Glomerular visceral epithelial cell (primary cell): ENCODE measurements around the gene MRPL10.
A peak's percentile ranks its signal among the peaks of the same experiment; 100 is the strongest.

ENCODE experiments used
- DNase-seq: peaks from one replicate; pipeline ENCODE4 v3.0.0-alpha.2; 2016; ENCODE audit errors: extremely low spot score

Gene MRPL10

DNA sequence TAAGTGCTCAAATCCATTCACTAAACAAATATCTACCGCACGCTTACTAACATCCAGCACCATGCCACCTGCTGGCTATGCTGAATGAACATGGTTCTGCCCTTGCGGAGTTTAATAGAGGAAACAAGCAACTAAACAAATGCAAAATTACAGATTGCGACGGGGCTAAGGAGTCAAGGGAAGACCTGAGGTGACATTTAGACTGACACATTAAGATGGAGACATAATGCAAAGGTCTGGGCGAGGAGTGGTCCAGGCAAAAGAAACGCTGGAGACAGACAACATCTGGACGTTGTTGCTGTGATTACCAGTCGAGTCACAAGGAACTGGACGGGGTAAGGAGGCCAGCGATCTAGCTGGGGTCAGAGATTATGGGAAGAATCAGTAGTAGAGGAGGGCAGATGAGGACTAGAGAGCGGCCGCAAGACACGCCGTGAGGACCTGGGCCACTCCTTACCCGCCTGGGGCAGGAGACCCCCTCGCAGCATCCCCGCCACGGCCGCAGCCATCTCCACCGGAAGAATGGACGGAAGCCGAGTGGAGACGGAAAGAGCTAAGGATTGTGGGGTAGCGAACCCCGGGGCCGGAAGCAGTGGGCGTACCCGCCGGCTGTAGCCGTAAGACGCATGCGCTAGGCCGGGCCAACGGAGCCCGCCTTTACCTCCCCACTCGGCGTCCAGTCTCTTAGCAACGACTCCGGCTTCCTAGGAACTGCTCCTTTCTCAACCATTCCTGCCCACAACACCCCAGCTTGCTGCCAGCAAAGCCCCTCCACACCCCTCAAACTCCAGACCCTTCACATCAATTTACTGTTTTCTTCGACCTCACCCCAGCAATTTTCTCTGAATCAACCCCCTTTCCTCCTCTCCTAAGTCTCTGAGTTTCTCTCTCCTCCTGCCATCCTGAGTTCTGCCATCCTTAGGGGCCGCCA lies at the start of gene MRPL10, which contains the start of gene LRRC46:
TSS of gene MRPL10 (minus strand) at position 539 of the 931 bp plus-strand sequence. CDS start at position 509, 30 bp downstream.
TSS of gene LRRC46 (plus strand) at position 668 of the 931 bp plus-strand sequence. CDS start 320 bp downstream, outside the sequence.
- peak; percentile 95 for DNase-seq

DNA sequence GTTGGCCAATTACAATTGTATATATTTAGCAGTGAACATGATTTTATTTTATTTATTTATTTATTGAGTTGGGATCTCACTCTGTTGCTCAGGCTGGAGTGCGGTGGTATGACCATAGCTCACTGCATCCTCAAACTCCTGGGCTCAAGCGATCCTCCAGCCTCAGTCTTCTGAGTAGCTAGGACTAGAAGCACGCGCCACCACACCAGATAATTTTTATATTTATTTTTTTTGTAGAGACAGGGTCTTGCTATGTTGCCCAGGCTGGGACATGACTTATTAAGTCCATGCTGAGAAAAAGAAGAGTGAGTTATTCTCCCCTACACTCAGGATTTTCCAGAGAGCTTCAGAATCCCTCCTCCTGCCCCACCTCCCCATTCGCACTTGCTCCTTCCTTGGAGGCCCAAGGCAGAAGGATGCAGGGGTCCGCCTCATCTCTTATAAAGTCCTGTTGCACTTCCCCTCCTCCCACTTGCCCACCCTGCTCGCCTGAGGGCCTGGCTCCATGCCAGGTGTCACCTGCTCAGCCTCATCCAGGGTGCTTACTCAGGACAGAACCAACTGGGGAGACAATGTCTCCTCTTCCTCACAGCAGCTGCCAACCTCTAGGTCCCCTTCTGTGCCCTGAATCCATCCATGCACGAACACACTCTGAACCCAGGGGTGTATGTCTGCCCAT lies 48.6 kb upstream of the MRPL10 start:
- DNase-seq = no peak

- DNase-seq = peak; percentile 78
Observed at GRCh38 chr17:47879028-47879585, 47.8 kb upstream of the MRPL10 start.

DNA sequence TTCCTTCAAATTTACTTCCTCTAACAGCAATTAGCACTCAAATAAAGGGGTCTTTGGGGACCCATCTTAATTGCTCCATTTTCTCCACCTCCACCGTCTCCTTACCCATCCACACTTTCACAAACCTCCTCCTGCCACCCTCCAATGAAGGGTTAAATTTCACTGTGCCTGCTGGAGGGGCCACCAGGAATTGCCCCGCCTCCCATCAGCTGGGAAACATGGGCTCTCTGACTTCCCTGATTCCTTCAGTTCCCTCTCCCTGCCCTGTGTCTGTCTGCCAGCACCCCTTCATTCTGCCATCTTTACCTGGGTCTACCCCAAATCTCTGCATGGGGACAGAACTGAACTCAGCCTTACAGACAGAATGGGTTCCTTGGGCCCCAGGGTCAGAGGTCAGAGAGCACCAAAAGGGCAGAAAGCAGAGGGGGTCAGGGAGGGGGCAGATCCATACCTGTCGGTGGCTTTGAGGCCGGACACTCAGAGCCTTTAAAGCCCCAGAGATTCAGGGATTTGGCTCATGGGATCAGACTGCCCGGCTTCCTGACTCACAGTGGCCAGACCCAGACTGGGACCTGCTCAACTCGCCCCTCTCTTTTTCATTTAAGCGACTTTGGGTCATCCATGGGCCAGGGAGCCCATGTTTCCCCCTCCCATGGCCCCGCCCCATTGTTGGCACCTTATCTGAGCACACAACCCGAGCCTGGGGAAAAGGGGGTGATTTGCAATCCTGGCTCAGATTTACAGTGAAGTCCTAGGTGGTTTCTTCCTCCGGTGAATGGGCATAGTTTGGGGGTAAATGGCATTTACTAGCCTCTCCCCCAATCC lies 47.1 kb upstream of the MRPL10 start:
- no peak for DNase-seq

- DNase-seq = no peak
Observed at GRCh38 chr17:47877368-47878034, 46.2 kb upstream of the MRPL10 start.

DNA sequence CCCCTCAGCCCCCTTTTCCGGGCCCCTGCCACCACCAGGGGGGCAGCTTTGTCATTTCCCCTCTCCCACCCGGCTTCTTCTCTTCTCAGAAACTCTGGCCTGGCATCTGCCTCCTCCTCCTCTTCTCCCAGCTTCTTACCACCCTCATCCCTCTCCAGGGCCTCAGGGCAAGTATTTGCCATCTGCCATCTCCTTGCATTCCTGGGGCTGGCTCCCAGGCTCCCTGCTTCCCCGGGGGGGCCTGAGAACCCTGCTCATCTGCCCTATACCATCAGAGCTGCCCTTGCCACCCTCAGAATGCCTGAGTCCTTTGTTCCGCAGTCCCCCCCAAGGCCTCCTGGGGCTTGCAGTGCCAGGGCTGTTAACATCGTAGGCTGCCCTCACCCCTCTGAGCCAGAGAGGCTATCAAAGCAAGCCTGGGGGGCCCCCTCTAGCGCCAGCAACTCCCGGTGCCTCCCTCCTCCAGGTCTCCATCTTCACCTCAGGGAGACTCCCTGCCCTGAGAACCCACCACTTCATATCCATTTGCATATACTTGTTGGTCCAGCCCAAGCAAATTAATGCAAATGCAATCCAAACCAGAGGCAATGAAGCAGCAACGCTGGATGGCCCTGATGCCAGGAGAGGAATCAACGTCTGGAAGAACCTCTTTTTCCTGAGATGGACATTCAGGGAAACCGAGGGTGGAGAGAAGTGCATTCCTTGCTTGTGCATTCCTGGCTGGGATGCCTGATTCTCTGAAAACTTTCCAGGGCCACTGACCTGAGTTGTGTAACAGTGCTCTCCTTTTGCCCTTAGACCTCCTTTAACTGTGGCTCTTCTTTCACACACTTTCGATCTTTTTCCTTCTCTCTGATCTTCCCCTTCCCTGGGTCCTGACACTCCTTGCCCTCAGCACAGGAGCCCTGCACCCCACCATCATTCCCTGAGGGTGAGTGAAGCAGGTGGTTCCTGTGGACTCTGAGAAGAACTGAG lies 44.0 kb upstream of the MRPL10 start:
- no peak for DNase-seq

DNA sequence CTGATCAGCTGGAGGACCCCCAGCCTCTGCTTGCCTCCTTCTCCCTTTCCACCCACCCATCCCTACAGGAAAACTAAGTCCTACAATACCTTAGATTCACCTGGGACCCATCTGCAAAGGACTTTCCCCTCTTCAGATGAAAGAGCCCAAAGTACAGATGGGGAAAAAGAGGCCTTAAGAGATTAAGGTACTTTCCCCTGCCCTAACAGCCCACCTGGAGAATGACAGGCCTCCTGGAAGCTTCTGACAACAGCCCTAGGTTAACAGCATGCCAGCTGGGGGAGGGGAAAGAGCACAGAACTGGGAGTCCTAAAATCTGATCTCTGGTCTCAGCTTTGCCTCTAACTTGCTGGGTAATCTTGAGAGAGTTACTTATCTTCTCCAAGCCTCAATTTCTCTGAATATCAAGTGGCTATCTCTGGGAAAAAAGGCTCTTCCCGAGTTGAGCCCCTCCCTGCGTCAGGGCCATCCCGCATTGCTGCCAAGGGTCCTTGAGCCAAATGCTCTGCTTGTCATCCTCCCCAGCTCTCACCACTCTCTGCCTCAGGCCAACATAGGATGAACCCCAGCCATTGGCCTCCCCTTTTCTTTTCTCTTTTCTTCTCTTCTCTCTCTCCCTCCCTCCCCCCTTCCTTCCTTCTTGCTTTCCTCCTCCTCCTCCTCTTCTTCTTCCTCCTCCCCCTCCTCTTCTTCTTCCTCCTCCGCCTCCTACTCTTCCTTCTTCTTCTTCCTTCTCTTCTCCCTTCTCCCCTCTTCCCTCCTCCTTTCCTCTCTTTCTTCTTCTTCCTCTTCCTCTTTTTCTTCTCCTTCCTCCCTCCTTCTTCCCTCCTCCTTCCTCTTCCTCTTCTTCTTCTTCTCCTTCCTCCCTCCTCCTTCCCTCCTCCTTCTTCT lies 42.1 kb upstream of the MRPL10 start:
- DNase-seq = no peak

DNA sequence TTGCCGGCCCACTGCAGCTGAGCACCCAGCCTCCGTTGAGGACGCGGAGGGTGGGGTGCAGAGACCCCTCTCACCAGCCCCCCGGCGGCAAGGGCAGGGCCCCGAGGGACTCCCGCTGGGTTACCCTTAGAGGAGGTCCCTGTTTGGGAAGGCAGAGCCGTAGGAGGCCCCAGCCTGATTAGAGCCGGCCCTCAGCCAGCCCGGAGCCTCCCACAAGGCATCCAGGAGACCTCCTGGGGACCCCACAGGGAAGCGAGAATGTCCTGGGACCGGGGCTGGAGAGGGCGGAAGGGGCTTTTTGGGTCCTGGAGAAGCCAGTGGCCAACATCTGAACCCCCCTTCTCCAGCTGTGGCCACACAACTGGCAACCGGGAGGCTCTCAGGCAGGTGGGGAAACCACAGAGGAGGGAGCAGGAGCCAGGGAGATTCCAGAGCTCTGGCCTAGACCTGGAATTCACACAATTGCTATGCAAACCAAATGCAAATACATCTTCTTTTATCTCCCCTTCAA lies 41.4 kb upstream of the MRPL10 start:
- DNase-seq = peak; percentile 50

- DNase-seq = no peak
Observed at GRCh38 chr17:47872019-47872650, 40.8 kb upstream of the MRPL10 start.

GRCh38 chr17:47871048-47871447 lies 39.7 kb upstream of the MRPL10 start:
- no peak for DNase-seq

DNA sequence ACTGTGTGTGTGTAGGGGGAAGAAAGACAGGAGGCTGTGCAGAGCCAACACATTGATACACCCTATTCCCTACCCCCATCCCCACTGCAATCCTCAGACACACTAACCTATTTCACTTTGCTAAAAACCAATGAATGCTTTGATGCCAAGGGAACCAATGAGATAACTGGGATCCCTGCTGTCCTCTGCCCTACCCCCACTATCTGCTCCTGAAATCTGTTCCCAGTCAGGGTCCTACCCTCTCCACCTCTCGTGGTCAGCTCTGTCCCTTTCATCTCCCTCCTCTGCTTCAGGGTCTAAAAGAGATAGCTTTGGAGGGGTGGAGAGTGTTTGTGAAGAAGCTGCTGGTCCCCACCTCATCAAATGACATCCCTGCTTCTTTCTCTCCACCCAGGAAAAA lies 38.7 kb upstream of the MRPL10 start:
- DNase-seq = no peak

DNA sequence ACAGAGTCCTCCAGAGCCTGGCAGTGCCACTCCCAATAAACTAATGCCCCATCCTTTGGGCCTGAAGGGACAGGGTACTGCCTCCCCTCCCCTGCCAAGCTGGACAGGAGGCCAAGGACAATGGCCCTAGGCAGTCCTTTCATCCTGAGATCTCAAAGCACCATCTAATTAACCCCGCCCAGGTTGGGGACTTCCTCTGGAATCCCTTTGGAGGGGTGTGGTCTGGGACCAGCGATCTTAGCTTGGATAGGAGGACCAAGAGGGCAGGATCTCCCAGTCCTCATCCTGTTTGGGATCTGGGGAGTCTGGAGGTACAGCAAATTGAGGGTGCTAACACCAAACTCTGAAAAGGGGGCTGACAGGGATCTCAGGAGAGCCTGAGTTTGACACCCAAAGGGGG lies 37.8 kb upstream of the MRPL10 start:
- DNase-seq = no peak

DNA sequence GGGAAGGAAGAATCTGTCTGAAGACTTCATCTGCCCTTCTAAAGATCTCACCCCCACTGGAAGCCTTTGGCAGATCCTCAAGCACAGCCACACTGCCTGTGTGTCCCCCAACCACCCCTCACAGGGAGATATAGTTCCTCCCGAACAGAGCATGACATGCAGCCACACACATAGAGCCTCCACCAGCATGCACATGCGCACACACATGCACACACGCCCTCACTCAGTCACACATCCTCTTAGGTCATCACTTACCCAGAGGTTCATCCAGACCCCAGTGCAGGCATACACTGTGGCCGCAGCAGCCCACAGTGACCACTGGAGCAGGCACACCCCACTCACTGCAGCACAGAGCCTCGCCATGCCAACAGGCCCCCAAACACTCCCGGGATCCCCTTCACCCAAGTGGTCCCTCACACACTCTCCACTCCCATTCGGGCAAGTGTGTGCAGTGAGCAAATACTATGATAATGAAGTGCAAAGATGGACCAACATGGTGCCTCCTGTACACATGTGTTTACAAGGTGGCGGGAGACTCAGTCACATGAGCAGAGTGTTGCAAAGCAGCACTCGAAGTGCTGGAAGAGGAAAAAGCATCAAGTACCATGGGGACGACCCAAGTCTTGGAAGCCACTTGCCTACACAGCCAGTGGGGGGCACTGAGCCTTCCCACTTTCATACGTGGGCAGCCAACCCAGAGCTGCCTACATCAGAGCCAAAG lies 36.6 kb upstream of the MRPL10 start:
- no peak for DNase-seq

DNA sequence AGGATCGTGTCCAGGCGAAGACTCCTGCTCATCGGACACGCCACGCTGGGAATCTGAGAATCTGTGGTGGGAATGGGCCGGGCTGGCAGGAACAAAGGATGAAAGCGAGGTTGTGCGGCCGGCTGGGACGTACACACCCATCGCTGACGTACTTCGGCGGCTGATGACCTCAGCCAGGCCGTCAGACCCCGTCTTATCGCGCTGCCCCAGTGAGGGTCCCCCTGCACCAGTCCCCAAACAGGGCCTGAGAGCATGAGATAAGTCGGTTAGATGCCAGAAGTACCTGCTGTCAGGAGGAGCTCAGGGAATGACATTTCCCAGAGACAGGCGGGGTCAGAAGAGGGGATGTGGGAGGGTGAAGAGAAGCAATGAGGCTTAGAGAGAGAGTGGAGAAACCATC lies 35.6 kb upstream of the MRPL10 start:
- no peak for DNase-seq

DNA sequence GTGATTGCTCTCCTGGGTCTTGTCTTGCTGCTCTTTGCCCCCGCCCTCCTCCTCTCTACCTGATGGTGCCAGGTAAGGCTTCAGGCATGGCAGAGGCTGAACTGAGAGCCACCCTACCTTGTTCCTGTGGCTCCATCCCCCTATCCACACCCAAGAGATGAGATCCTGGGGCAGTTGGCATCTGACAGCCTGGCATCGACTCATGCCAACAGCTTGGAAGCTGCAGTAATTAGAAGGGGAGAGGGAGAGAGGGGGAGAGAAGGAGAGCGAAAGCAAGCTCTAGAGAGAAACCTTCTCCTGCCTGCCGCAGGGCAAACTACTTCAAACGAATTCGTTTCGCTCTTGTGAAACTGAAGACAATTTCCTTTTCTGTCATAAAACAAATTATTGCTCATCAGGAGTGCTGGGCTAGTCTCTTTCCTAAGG lies 33.5 kb upstream of the MRPL10 start:
- no peak for DNase-seq

- peak; percentile 68 for DNase-seq
Observed at GRCh38 chr17:47862621-47863440, 31.5 kb upstream of the MRPL10 start.

DNA sequence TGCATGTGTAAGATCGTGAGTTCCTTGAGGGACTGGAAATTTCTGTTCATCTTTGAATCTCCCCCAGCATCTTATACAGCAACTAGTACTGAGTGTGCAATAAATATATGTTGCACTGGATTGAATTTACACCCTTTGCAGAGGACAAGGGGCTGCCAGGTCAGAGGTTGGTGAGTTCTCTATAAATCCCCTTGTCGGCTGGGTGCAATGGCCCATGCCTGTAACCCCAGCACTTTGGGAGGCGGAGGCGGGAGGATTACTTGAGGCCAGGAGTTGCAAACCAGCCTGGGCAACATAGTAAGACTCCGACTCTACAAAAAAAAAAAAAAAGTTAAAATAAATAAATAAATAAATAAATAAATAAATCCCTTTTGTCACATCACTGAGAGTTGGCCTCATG lies 29.0 kb upstream of the MRPL10 start:
- no peak for DNase-seq
